Fibroblast of skin of left biceps (primary cell): ENCODE data around the gene PLCD1.

ENCODE experiments used
- DNase-seq, 2 experiments: peaks; one replicate each; pipeline ENCODE4 v3.0.0-alpha.2; 2013; ENCODE audit warnings: low read depth in 2 of 2

The PLCD1 gene

DNA sequence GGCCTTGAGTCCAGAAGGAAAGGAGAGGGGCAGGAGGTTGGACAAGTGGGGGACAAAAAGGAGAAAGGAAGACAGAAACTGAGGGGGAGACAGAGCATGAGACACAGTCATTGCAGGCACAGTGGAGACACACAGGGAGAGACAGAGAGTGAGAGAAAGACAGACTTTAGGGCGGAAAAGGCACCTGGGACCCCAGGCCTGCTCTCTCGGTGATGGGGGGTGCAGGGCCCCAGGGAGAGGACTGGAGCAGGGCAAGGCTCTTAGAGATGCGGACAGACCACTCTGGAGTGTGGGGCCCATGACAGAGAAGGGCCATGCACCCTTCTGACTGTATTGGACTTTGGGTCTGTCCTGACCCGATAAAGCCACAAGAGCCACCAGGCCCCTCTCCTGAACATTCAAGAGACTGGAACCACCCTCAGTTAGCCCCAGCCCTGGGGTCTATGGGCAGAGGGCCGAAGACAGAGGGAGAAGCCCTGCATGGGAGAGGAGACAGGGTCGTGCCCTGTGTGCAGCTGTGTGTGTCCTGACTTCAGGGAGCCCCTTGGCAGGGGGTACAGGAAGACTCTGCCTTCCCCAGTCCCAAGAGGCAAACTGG lies 12.5 kb downstream of the PLCD1 start:
- no peak for DNase-seq

DNA sequence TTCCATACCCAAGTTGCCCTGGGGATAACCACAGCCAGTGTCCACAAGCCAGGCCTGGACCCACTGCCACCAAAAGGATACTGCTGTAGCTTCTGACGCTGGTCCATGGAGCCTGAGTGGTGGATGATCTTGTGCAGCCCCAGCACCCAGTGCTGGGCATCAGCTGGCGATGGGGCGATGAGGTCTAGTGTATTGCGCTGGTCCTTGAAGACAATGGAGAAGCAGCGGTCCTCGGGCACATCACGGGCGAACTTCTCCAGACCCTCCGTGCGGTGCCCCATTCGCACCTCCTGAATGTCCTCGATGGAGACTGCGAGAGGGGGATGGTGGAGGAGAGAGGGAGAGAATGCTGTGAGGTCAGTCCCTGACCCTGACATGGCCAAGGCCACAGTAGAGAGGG lies 13.0 kb downstream of the PLCD1 start:
- DNase-seq = no peak

DNA sequence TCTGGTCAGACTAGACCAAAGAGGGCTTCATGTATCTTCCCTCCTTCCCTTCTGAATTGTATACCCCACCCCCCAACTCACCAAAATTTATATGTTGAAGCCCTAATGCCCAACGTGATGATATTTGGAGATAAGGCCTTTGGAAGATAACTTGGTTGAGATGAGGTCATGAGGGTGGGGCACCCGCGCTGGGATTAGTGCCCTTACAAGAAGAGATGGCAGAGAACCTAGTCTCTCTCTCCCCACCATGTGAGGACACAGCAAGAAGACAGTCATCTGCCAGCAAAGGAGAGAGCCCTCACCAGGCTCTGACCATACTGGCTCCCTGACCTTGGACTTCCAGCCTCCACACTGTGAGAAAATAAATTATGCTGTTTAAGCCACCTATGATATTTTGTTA lies 13.5 kb downstream of the PLCD1 start:
- no peak for DNase-seq

DNA sequence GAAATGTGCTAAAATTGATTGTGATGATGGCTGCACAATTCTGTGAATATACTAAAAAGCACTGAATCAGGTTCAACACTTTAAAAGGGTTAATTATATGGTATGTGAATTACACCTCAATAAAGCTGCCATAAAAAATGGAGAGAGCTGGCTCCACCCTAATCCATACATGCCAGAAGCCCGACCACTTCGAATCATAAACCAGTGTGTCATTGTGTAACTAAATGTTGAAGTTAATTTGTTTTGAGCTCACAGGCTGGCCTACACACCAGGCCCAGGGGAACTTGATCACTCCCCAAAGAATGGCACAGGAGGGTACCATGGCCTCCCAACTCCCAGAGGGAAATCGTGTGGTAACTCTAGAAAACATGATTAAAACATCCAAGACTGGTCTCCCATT lies 14.0 kb downstream of the PLCD1 start:
- no peak for DNase-seq

DNA sequence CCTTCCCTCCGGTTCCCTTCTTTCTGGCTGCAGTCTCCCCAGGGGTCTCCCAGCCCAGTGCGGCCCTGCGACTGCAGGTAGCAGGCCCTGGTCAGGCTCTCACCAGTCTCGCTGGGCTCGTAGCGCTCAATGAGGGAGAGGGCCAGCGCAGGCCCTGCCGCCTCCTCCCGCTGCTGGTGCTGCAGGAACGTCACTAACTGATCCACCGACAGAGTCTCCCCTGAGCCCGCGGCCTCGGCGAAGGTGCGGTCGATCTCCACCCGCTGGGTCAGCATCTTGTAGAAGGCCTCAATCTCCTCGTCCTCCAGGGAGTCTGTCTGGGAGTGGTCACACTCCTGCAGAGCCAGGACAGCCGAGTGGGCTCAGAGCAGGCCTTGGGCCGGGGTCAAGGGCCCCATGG lies 18.3 kb downstream of the PLCD1 start:
- no peak for DNase-seq

DNA sequence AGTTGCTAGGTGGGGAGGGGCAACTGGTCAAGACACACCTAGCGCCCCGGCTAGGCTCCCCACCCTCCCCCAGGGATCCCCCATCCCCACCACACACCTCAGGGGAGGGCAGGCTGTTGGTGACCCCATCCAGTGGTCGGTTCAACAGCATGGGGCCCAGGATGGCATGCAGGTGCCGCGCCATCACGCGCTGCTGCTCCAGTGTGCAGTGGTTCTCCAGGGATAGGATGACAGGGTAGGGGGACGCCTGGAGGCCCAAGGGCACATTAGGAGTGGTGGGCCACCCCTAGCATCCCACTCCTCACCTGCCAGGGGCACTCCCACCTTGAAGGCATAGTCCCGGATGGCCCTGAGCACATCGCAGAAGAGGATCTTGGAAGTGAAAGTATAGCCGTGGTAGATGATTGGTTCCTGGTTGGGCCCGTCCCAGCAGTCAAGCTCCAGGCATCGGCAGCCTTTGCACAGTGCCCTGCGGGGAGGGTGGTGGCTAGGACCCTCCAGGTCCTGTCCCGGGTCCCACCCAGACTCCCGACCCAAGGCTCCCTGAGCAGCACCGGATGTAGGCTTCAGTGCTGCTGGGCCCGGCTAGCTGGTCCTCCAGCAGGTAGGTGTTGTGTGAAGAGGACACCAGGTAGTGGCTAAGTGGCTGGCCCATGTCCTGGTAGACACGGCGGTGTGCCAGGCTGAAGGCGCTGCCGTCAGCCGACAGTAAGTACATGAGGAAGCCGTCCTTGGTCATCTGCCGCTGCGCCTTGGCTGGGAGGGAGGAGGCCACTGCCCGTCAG lies 19.4 kb downstream of the PLCD1 start:
- DNase-seq = no peak

DNA sequence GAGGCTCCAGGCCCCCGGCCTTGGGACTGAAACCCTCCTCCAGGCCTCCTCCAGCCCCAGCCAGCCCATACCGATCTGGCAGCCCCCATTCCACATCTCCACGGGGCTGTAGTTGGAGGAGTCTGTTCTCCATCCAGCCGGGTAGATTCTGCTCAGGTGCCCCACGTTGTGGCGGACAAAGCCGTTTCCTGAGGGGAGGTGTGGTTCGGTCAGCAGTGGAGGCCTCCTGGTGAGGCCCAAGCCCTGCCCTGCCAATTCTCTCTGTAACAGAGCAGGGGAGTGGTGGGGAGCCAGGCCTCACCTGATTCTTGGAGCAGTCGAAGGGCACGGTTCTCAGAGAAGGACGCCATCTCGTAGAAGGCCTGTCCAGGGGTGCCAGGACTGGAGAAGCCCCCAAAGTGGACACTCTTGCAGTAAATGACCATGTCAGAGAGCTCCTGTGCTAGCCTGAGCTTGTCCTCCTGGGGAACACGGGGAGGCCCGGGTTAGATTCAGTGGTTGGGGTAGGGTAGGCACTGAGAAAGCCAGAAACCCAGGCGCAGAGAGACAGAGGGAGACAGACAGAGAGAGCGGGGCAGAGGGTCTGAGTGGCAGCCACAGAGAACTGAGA lies 20.4 kb downstream of the PLCD1 start:
- no peak for DNase-seq

DNA sequence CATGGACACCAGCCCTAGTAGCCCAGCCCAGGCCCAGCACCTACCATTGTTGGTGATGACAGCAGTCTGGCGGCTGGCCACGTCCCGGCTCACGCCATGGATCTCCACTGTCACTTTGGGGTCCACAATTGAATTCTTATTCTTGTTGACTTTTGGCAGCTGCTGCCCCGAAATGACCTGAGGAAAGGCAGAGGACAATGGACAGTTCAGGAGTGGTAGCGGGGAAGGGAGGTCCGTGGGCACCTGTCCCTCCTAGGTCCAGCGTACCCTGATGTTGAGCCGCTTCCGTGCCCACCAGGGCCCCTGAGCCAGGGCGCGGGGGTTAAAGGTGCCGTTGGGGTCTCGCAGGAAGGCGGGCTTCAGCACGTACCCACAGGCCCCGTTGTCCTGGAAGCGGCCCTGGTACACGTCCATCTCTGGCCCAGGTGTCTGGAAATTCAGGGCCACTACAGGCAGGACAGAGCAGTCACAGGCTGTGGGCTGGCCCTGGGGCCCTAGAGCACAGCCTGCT lies 21.2 kb downstream of the PLCD1 start:
- no peak for DNase-seq

DNA sequence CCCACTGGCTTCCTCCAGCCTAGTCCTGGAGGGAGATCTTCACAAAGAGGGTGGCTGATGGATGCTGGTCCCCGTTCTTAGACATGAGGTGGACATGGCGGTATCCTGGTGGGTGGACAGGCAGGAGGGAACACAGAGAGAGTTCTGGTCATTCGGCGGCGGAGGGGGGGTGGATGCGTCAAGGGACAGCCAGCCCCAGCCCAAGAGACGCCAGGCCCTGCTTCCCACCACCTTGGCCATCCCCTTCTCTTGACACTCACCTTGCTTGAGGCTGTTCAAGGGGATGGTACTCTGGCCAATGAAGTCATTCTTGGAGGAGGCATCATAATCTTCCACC lies 21.7 kb downstream of the PLCD1 start:
- DNase-seq = no peak

DNA sequence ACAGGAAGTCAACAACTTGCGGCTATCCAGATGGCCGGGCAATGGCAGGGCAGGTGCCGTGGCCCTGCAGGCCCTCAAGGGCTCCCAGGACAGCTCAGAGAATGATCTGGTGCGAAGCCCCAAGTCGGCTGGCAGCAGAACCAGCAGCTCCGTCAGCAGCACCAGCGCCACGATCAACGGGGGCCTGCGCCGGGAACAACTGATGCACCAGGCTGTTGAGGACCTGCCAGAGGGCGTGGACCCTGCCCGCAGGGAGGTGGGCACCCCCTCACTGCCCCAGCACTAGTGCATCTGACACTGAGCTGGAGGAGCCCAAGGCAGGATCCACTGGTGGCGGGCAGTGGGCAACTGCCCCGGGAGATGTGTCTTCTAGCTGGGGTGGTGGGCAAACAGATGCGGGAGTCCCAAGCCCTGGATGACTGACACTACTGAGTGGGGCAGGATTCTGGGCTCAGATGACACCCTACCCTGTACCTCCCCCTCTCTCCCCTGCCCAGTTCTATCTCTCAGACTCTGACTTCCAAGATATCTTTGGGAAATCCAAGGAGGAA lies 22.9 kb downstream of the PLCD1 start:
- no peak for DNase-seq

DNA sequence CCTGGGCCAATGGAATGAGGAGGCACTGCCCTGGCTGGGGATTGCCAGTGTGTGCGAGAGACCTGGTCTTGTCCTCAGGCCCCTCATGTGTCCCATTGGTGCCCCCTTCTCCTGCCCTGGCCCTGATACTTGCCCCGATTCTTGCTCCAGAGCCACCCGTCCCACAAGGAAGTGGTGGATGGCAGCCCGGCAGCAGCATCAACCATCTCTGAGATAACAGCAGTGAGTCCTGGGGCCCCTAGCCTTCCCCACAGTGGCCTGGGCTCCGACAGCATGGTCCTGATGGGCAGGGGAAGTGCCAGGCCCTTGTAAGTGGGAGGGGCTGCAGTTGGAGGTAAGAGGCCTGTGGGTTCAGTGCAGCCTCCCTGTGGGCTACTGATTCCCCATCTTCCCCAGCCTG lies 23.4 kb downstream of the PLCD1 start:
- DNase-seq = no peak

DNA sequence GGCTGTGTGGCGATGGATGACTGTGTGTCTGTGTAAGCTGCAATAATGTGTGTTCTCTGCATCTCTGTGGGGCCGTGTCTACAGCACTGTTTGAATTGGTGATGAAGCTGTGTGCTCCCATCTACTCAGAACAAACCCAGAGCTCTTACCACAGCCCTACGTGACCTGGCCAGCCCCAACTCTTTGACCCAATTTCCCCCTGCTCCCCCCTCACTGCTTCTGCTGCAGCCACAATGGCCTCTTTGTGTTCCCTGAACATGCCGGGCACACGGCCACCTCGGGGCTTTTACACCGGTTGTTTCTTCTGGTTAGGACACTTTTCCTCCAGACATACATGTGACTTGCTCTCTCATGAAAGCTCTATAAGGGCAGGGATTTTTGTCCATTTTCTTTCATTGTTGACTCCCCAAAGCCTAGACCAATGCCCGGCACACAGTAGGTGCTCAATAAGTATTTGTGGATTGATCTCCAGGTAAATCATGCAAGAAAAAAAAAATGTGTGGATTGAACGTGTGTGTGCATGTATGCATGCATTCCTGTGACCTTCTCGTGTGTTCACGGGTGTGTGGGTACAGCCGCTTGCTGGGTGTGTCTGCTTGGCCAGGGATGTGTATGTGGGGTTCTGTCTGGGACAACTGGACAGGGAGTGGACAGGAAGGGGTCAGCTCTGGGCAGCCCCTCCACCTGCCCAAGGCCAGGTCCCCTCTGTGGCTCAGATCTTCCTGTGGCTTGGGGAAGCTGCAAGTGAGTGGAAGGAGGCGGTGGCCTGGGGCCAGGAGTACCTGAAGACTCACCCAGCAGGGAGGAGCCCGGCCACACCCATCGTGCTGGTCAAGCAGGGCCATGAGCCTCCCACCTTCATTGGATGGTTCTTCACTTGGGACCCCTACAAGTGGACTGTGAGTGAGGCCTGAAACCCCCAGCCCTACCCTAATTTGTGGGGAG lies 24.1 kb downstream of the PLCD1 start:
- DNase-seq = no peak

DNA sequence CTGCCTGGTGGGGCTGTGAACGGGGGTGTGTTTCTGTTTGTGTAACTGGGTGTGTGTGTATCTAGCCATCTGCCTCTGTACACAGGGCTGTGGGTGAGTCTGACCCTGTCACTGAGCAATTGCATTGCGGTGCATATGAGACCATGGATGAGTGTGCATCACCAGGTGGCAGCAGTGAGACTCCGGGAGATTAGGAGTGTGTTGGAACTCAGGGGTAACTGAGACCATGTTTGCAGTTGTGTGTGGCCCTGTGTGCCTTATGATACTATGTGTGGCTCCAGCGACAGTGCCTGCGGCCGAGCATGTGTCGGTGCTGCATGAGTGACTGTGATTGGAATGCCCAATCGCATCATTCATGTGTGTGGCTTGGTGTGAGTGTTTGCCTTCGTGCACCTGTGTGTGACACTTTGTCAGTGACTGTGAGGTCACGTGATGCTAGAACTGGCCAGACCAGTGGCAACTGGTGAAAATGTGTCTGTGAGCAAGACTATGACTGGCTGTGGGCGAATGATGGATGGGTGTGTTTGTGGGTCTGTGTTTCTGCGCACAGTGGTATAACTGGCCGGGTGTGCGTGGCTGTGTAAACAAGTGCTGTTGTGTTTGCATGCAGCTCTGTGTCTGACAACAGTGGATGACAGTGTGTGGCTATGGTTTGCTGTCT lies 24.9 kb downstream of the PLCD1 start:
- DNase-seq = no peak

DNA sequence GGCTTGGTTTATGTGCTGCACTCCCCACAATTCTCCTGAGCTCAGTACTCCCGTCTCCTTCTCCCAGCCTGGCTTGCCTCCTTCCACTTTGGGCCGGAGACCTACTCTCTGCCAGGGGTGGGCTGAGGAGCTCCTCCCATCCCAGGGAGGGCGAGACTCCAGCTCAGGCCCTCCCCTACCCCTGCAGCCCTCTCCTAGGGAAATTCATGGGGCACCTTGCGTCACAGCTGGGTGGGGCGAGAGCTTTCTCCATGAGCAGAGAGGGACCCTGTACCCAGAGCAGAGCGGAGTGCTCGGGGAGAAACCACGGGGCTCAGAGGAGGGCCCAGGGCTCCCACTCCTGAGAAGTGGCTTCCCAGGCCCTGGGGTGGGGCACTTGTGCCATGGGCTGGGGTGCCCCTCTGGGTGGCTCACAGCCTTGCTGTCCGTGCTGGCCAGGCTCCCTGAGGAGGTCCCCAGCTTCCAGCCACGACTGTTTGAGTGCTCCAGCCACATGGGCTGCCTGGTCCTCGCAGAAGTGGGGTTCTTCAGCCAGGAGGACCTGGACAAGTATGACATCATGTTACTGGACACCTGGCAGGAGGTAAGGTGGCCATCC lies 25.5 kb downstream of the PLCD1 start:
- DNase-seq = no peak

DNA sequence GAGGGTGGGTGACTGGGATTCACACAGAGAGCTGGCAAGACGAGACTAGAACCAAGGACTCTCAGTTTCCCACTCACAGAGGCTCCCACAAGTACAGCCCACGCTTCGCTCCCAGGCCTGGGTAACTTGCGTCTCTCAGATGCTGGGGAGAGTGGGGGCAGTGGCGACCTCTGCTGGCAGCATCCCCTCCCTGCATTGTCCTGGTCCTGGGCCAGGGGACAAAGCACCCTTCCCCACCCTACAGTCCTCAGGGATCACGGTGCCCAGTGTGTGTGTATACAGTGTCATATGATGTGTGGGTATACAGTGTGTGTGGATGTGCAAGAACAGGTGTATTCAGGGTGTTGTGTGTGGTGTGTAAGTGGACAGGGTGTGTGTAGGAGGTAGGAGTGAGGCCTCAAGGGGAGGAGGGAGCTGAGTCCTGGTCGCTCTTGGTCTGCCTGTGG lies 26.0 kb downstream of the PLCD1 start:
- DNase-seq = no peak

DNA sequence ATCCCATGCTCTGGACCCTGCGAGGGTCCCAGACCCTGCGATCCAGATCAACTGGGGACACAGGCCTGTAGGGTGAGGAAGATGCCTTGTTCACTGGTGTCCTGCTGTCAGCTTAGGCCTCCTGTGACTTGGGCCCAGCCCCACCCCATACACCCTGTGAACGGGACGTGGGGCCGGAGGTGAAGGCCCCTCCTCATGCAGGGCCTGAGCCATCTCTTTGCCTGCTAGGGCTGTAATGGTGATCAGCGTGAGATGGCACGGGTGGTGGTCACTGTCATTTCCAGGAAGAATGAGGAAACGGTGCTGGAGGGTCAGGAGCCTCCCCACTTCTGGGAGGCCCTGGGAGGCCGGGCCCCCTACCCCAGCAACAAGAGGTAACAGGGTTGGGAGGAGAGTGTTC lies 26.5 kb downstream of the PLCD1 start:
- no peak for DNase-seq

DNA sequence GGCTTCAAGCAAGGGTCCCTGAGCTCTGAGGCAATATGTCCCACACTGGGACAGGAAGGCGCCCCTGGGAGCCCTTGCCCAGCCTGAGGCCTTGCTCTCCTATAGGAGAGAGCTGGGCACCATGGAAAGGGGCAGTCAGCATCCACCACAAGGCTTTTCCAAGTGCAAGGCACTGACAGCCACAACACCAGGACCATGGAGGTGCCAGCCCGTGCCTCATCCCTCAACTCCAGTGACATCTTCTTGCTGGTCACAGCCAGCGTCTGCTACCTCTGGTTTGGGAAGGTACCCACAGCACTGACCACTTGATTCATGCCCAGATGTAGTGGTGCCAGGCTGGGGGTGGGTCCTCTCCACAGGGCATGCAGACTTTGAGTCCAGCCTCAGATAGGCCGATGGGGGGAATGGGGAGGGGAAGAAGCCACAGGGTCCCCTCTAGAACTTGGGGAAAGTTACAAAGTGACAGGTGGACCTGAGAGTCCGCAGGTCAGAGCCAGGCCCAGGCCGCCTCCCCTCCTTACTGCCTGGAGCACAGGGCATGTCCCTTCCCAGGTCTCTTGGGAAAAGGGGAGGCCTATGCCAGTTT lies 27.1 kb downstream of the PLCD1 start:
- no peak for DNase-seq

DNA sequence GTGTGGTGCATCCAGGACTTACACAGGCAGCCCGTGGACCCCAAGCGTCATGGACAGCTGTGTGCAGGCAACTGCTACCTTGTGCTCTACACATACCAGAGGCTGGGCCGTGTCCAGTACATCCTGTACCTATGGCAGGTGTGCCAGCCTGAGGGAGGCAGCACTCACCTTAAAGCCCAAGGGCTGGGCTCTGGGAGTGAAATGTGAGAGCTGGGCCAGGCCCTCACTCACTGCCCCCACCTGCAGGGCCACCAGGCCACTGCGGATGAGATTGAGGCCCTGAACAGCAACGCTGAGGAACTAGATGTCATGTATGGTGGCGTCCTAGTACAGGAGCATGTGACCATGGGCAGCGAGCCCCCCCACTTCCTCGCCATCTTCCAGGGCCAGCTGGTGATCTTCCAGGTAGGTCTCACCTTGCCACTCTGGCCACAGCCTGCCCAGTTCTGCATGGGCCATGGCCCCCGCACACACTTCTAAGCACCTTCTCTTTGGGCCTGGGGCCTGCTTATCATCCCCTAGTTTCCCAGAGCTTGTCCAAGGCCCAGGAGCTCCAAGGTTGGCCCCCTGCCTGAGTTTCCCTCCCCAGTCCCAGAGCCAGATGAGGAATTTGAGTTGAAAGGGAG lies 27.9 kb downstream of the PLCD1 start:
- no peak for DNase-seq

DNA sequence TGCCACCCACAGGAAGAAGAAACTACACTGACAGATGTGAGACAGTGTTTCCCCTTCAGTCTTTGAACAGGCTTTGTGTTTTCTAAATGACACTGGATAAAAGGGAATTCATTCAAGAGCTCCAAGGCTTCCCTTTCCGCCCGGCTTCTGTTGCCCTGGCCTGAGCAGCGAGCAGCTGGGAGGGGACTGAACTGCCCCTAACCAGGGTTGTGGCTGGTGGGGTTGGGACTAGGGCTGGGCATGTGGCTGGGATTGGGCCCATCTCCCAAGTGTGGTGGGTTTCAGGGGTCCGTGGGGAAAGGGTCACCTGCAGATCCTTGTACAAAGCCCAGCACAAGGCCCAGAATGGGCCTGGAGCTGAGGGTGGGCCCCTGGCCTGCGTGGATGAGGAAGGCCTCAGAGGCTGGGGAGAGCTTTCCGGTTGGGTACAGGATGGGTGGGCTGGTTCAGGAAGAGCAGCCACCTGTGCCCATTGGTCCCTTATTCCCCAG lies 28.4 kb downstream of the PLCD1 start:
- DNase-seq = no peak
